ENCODE data around the gene SCAP. TPM values are rescaled to one million over a fixed set of nuclear protein-coding genes. Genes with fewer than 3 reads are reported as not detected.

The SCAP gene
- total and polyA plus RNA-seq, 2 of the 13 experiments (the other 11 are each of a cell fraction or from before 2014, with no cell fraction given), result 40.4 to 53.3 TPM

DNA sequence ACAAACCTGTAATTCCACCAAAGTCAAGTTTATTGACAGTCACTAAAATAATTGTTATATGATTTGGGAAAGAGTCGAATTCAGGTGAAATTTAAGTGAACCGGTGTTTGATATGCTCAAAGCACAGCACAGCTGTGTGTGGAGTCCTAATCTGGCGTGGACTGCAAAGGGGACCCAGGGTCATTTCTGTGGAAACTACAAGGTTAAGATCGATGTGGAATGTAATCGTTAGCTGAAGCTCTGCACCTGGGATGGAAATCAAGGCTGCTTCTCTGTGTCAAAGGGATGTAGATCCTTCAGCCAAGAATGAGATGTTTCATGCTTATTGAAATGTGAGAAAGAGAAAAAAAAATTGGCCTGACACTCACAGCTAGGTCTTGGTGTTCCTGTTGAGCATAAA lies 39.4 kb upstream of the SCAP start (continued):
- TF ChIP-seq, protein P1, sequence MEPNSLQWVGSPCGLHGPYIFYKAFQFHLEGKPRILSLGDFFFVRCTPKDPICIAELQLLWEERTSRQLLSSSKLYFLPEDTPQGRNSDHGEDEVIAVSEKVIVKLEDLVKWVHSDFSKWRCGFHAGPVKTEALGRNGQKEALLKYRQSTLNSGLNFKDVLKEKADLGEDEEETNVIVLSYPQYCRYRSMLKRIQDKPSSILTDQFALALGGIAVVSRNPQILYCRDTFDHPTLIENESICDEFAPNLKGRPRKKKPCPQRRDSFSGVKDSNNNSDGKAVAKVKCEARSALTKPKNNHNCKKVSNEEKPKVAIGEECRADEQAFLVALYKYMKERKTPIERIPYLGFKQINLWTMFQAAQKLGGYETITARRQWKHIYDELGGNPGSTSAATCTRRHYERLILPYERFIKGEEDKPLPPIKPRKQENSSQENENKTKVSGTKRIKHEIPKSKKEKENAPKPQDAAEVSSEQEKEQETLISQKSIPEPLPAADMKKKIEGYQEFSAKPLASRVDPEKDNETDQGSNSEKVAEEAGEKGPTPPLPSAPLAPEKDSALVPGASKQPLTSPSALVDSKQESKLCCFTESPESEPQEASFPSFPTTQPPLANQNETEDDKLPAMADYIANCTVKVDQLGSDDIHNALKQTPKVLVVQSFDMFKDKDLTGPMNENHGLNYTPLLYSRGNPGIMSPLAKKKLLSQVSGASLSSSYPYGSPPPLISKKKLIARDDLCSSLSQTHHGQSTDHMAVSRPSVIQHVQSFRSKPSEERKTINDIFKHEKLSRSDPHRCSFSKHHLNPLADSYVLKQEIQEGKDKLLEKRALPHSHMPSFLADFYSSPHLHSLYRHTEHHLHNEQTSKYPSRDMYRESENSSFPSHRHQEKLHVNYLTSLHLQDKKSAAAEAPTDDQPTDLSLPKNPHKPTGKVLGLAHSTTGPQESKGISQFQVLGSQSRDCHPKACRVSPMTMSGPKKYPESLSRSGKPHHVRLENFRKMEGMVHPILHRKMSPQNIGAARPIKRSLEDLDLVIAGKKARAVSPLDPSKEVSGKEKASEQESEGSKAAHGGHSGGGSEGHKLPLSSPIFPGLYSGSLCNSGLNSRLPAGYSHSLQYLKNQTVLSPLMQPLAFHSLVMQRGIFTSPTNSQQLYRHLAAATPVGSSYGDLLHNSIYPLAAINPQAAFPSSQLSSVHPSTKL (CRISPR knock-in tag; IDR thresholded peaks at IDR 0.05), result peak; percentile 47; the same call in 1 of the 2 replicates
- no peak for TF ChIP-seq ZNF598 (CRISPR knock-in tag; IDR thresholded peaks at IDR 0.05; ENCODE audit: borderline replicate concordance)
- no peak for TF ChIP-seq ZNF451 (CRISPR knock-in tag; IDR thresholded peaks at IDR 0.05)
- TF ChIP-seq PTBP1 (IDR thresholded peaks at IDR 0.05; ENCODE audit: low read depth, low read length, poor library complexity, severe bottlenecking), result no peak
- TF ChIP-seq, protein P2, sequence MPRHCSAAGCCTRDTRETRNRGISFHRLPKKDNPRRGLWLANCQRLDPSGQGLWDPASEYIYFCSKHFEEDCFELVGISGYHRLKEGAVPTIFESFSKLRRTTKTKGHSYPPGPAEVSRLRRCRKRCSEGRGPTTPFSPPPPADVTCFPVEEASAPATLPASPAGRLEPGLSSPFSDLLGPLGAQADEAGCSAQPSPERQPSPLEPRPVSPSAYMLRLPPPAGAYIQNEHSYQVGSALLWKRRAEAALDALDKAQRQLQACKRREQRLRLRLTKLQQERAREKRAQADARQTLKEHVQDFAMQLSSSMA (CRISPR knock-in tag; IDR thresholded peaks at IDR 0.05), result no peak
- TF ChIP-seq, protein P3, sequence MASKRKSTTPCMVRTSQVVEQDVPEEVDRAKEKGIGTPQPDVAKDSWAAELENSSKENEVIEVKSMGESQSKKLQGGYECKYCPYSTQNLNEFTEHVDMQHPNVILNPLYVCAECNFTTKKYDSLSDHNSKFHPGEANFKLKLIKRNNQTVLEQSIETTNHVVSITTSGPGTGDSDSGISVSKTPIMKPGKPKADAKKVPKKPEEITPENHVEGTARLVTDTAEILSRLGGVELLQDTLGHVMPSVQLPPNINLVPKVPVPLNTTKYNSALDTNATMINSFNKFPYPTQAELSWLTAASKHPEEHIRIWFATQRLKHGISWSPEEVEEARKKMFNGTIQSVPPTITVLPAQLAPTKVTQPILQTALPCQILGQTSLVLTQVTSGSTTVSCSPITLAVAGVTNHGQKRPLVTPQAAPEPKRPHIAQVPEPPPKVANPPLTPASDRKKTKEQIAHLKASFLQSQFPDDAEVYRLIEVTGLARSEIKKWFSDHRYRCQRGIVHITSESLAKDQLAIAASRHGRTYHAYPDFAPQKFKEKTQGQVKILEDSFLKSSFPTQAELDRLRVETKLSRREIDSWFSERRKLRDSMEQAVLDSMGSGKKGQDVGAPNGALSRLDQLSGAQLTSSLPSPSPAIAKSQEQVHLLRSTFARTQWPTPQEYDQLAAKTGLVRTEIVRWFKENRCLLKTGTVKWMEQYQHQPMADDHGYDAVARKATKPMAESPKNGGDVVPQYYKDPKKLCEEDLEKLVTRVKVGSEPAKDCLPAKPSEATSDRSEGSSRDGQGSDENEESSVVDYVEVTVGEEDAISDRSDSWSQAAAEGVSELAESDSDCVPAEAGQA (IDR thresholded peaks at IDR 0.05; ENCODE audit: low read depth), result no peak
- TF ChIP-seq, protein P3 (CRISPR knock-in tag; IDR thresholded peaks at IDR 0.05; ENCODE audit: borderline replicate concordance), result no peak
- no peak for TF ChIP-seq ZNF33A (CRISPR knock-in tag; IDR thresholded peaks at IDR 0.05; ENCODE audit: borderline replicate concordance)
- TF ChIP-seq ZNF670 (CRISPR knock-in tag; IDR thresholded peaks at IDR 0.05; ENCODE audit: borderline replicate concordance), result no peak
- no peak for TF ChIP-seq ZFP41 (CRISPR knock-in tag; IDR thresholded peaks at IDR 0.05; ENCODE audit: borderline replicate concordance)
- TF ChIP-seq ZSCAN30 (CRISPR knock-in tag; IDR thresholded peaks at IDR 0.05), result no peak
- no peak for TF ChIP-seq ZMYM4 (CRISPR knock-in tag; IDR thresholded peaks at IDR 0.05)
- no peak for TF ChIP-seq NFE2 (CRISPR knock-in tag; IDR thresholded peaks at IDR 0.05)
- TF ChIP-seq, protein P4, sequence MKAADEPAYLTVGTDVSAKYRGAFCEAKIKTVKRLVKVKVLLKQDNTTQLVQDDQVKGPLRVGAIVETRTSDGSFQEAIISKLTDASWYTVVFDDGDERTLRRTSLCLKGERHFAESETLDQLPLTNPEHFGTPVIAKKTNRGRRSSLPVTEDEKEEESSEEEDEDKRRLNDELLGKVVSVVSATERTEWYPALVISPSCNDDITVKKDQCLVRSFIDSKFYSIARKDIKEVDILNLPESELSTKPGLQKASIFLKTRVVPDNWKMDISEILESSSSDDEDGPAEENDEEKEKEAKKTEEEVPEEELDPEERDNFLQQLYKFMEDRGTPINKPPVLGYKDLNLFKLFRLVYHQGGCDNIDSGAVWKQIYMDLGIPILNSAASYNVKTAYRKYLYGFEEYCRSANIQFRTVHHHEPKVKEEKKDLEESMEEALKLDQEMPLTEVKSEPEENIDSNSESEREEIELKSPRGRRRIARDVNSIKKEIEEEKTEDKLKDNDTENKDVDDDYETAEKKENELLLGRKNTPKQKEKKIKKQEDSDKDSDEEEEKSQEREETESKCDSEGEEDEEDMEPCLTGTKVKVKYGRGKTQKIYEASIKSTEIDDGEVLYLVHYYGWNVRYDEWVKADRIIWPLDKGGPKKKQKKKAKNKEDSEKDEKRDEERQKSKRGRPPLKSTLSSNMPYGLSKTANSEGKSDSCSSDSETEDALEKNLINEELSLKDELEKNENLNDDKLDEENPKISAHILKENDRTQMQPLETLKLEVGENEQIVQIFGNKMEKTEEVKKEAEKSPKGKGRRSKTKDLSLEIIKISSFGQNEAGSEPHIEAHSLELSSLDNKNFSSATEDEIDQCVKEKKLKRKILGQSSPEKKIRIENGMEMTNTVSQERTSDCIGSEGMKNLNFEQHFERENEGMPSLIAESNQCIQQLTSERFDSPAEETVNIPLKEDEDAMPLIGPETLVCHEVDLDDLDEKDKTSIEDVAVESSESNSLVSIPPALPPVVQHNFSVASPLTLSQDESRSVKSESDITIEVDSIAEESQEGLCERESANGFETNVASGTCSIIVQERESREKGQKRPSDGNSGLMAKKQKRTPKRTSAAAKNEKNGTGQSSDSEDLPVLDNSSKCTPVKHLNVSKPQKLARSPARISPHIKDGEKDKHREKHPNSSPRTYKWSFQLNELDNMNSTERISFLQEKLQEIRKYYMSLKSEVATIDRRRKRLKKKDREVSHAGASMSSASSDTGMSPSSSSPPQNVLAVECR (CRISPR knock-in tag; IDR thresholded peaks at IDR 0.05; ENCODE audit: borderline replicate concordance), result no peak

Data from HepG2 (cell line).